ENCODE results near the gene PRELID1. TPM values are rescaled to one million over a fixed set of nuclear protein-coding genes. Genes with fewer than 3 reads are reported as not detected.

PRELID1 gene
- total and polyA plus RNA-seq, 8 donors: 77.8 to 153 (median 120) TPM

DNA sequence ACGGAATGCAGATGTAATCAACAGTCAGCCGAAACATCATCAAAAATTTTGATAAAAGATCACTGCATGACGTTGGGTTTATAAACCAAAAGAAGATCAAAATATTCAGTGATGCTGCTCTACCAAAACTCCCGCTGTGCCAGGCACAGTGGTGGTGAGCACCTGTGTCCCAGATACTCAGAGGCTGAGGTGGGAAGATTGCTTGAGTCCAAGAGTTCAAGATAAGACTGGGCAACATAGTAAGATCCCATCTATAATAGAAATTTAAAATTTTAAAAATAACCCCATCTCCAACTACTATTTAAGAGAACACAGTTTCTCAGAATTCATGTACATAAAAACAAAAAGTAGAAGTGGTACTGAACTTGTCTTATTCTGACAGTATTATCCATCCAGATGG, 44.1 kb downstream of the PRELID1 start:
- no peaks in the 10 kb centered on the region for H3K36me3 ChIP-seq
- peak in 1 of 6 donors; percentile 3 for DNase-seq
- H3K4me1 ChIP-seq: peaks cover 8 to 39% (median 12%) of the 10 kb centered on the region in 3 donors
- H3K4me3 ChIP-seq: no peak overlapping the region
- no peaks in the 10 kb centered on the region for H3K9me3 ChIP-seq
- TF ChIP-seq CTCF (IDR thresholded peaks at IDR 0.05): no peak
- intact Hi-C loops (cut with DNase I): no loop called here
- FAIRE-seq: no peak
- 57 to 66% methylated on average over 4 of the region's 4 CpGs for WGBS, 2 donors
- H3K27ac ChIP-seq: no peak overlapping the region
- no peak for ATAC-seq
- H3K27me3 ChIP-seq: no peaks in the 10 kb centered on the region

GRCh38 chr5:177349362-177349647, 45.7 kb downstream of the PRELID1 start:
- 28 to 38% methylated on average over 3 of the region's 3 CpGs for WGBS, 2 donors
- ATAC-seq: no peak
- Histone ChIP-seq H3K27me3 (no peaks in the 10 kb centered on the region), H3K27ac (no peak overlapping the region), H3K36me3 (no peaks in the 10 kb centered on the region), H3K4me3 (peak overlapping the region in 2 of 4 donors; percentile 67 to 83), H3K9me3 (no peaks in the 10 kb centered on the region), H3K4me1 (peaks cover 8 to 39% (median 12%) of the 10 kb centered on the region in 3 donors)
- FAIRE-seq: no peak
- no peak for DNase-seq
- TF ChIP-seq CTCF (IDR thresholded peaks at IDR 0.05): no peak
- intact Hi-C loops (cut with DNase I): no loop called here

GRCh38 chr5:177349762-177350161, 46.2 kb downstream of the PRELID1 start:
- H3K4me1 ChIP-seq: peaks cover 8 to 39% (median 12%) of the 10 kb centered on the region in 3 donors
- no peaks in the 10 kb centered on the region for H3K36me3 ChIP-seq
- no peaks in the 10 kb centered on the region for H3K9me3 ChIP-seq
- 39% methylated on average over 5 of the region's 5 CpGs for WGBS, 2 donors
- ATAC-seq (no peak), DNase-seq (peak in 1 of 6 donors; percentile 7), FAIRE-seq (no peak)
- no peak overlapping the region for H3K27ac ChIP-seq
- no peaks in the 10 kb centered on the region for H3K27me3 ChIP-seq
- intact Hi-C loops (cut with DNase I): no loop called here
- peak overlapping the region in 3 of 4 donors; percentile 67 to 83 (median 83) for H3K4me3 ChIP-seq
- no peak for TF ChIP-seq CTCF (IDR thresholded peaks at IDR 0.05)

DNA sequence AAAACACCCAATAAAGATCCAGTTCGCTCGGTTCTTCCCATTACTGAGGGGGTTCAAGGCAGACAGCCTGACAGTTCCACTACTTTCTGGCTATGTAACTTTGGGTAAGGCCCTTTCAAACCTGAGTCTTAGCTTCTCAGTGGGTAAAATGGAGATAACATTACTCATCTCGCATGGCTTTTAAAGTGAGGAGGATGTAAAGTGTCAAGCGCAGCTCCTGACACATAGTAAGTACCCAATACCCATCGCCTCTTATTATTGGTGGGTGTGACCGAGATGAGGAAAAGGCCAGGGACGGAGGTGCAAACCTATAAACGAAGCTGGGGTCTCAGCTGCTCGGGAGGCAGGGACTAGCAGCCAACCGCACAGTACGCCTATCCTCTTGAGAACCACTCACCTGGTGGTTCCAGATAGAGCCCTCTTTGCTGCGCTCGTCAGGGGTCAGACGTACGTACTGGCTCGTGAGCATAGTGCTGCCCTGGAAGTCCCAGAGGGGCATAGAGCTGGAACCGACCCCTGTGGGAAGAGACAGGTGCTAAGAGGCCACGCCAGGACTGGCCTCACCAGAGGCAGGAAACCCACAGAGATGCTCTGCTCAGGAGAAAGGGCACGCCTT, 47.3 kb downstream of the PRELID1 start:
- DNase-seq: peak in 3 of 6 donors; percentile 43 to 52 (median 49)
- peak; percentile 2 to 10 (median 3) for ATAC-seq
- WGBS, 2 donors: 4% methylated on average over 19 of the region's 19 CpGs
- Histone ChIP-seq H3K27me3 (no peaks in the 10 kb centered on the region), H3K9me3 (no peaks in the 10 kb centered on the region), H3K36me3 (no peaks in the 10 kb centered on the region), H3K4me1 (peaks cover 8 to 39% (median 12%) of the 10 kb centered on the region in 3 donors), H3K4me3 (peak overlapping the region; percentile 67 to 83 (median 78)), H3K27ac (peak overlapping the region; percentile 84 to 94 (median 89))
- FAIRE-seq: no peak
- TF ChIP-seq CTCF (IDR thresholded peaks at IDR 0.05): no peak
- intact Hi-C loops (cut with DNase I): no loop called here

All from pancreas (tissue), 10 donors.